Type B pancreatic cell (in vitro differentiated cells): ENCODE measurements around the gene EFCAB13. TPM values are rescaled to one million over a fixed set of nuclear protein-coding genes. Genes with fewer than 3 reads are reported as not detected.

Source experiments
- DNase-seq: peaks from one replicate; pipeline ENCODE4 v3.0.0; 2021; ENCODE audit warnings: mixed read lengths; ENCODE audit not compliant: unreplicated experiment; ENCODE audit errors: extremely low spot score
- H3K27ac Mint-ChIP-seq: 2 replicates; pipeline ENCODE4 v1.8.0; 2021; ENCODE audit warnings: mild to moderate bottlenecking, mixed read lengths
- H3K27me3 Mint-ChIP-seq: 2 replicates; pipeline ENCODE4 v1.8.0; 2021; ENCODE audit warnings: mixed read lengths
- H3K36me3 Mint-ChIP-seq: 2 replicates; pipeline ENCODE4 v1.8.0; 2021; ENCODE audit warnings: mixed read lengths
- H3K4me1 Mint-ChIP-seq: one replicate; pipeline ENCODE4 v1.8.0; 2021; ENCODE audit warnings: mixed read lengths; ENCODE audit not compliant: unreplicated experiment
- H3K4me3 Mint-ChIP-seq: 2 replicates; pipeline ENCODE4 v1.8.0; 2021; ENCODE audit warnings: mild to moderate bottlenecking, mixed read lengths
- H3K9me3 Mint-ChIP-seq: 2 replicates; pipeline ENCODE4 v1.8.0; 2021; ENCODE audit warnings: mixed read lengths
- total RNA-seq: library from RNA; stranded (reverse); gene quantifications from 2 replicates; pipeline ENCODE4 v1.2.1, GENCODE V29; 2021; ENCODE audit warnings: low replicate concordance
- TF ChIP-seq, protein P1 (sequence below): fragments of 200-600 bp; sonication (generic); conservative IDR thresholded peaks from 2 replicates; pipeline ENCODE4 v1.5.0; 2021; ENCODE audit warnings: antibody characterized with exemption, mild to moderate bottlenecking

The EFCAB13 gene
- total RNA-seq, 1 donor from 2014 or later = 4.4 TPM

DNA sequence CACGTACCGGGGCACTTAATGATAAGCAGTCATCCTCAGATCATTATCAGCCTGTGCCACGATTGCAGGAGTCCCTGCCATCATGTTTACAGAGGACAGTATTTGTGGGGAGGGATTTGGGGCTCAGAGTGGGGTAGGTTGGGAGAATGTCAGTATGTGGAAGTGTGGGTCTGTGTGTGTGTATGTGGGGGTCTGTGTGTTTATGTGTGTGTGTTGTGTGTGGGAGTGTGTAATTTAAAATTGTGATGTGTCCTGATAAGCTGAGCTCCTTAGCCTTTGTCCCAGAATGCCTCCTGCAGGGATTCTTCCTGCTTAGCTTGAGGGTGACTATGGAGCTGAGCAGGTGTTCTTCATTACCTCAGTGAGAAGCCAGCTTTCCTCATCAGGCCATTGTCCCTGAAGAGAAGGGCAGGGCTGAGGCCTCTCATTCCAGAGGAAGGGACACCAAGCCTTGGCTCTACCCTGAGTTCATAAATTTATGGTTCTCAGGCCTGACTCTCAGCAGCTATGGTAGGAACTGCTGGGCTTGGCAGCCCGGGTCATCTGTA lies 13.5 kb upstream of the EFCAB13 start:
- H3K9me3 Mint-ChIP-seq = no peaks in the 10 kb centered on the region
- H3K4me3 Mint-ChIP-seq = no peak overlapping the region
- DNase-seq = peak; percentile 27
- peaks cover 7% of the 10 kb centered on the region for H3K4me1 Mint-ChIP-seq
- no peak overlapping the region for H3K27ac Mint-ChIP-seq
- H3K27me3 Mint-ChIP-seq = peaks cover 3% of the 10 kb centered on the region
- TF ChIP-seq, protein P1, sequence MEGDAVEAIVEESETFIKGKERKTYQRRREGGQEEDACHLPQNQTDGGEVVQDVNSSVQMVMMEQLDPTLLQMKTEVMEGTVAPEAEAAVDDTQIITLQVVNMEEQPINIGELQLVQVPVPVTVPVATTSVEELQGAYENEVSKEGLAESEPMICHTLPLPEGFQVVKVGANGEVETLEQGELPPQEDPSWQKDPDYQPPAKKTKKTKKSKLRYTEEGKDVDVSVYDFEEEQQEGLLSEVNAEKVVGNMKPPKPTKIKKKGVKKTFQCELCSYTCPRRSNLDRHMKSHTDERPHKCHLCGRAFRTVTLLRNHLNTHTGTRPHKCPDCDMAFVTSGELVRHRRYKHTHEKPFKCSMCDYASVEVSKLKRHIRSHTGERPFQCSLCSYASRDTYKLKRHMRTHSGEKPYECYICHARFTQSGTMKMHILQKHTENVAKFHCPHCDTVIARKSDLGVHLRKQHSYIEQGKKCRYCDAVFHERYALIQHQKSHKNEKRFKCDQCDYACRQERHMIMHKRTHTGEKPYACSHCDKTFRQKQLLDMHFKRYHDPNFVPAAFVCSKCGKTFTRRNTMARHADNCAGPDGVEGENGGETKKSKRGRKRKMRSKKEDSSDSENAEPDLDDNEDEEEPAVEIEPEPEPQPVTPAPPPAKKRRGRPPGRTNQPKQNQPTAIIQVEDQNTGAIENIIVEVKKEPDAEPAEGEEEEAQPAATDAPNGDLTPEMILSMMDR = no peak
- H3K36me3 Mint-ChIP-seq = no peaks in the 10 kb centered on the region

DNA sequence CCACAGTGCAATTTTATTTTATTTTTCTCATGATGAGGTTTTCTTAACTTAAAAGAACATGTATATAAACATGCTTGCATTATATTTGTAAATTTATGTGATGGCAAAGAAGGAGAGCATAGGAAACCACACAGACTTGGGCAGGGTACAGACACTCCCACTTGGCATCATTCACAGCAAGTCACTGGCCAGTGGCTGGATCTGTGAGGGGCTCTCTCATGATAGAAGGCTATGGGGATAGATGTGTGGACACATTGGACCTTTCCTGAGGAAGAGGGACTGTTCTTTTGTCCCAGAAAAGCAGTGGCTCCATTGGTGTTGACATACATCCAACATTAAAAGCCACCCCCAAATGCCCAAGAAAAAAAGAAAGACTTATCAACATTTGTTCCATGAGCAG lies 12.3 kb upstream of the EFCAB13 start:
- Mint-ChIP-seq H3K27ac (no peak overlapping the region), H3K4me3 (no peak overlapping the region), H3K27me3 (peaks cover 3% of the 10 kb centered on the region), H3K9me3 (no peaks in the 10 kb centered on the region), H3K36me3 (no peaks in the 10 kb centered on the region), H3K4me1 (peaks cover 11% of the 10 kb centered on the region)
- TF ChIP-seq, protein P1 = no peak
- DNase-seq = no peak

DNA sequence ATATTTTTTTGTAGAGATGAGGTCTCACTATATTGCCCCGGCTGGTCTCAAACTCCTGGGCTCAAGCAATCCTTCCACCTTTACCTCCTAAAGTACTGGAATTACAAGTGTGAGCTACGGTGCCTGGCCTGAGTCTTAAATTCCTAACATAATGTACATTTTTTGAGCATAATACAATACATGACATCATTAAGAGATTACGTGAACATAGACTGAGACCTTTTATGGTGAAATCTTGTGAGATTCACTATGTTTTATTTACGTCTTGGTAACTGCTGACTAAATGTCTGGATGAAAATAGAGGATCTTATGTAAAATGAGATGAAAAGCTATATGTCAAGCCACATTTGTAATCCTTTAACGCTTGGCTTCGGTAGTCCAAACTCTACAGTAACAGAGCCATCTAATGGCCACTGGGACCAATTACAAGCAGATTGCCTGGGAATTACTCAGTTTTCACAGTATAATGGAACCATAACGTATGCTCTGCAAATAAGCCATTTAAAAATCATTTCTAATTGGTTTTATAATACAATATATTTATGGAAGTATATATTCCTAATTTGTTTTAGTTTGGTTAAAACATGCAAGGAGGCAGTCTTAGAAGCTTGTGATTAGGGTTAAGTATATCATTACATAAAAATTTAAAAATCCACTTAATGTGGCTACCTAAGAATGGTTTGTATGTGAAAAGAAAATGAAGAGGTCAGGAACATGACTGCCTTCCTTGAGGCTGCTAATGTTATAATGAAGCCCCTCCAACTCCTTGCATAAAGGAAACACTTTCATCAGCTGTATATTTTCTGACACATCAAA lies 8.1 kb upstream of the EFCAB13 start:
- Mint-ChIP-seq H3K9me3 (no peaks in the 10 kb centered on the region), H3K4me3 (no peak overlapping the region), H3K36me3 (no peaks in the 10 kb centered on the region), H3K27me3 (peaks cover 2% of the 10 kb centered on the region), H3K4me1 (peaks cover 5% of the 10 kb centered on the region), H3K27ac (peak overlapping the region; percentile 48)
- TF ChIP-seq, protein P1 = peak; percentile 92
- DNase-seq = no peak

DNA sequence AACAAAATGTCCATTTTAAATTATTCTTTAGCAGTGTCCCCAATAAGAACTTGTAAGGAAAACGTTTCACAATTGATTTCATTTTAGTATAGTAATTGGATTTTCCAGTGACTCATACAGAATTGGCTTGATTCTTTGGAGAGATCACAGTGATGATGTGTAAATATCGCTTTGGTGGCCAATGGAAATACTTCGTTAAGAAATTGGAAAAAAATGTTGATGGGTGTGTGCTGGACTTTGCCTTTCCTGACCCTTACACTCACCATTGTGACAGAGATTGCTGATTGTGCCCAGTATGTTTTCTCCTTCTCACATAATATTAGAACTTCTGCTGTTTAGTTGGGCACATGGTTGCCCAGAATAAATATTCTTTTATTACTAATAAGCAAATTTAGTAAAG lies 7.4 kb upstream of the EFCAB13 start:
- Mint-ChIP-seq H3K4me3 (no peak overlapping the region), H3K9me3 (no peaks in the 10 kb centered on the region), H3K4me1 (peaks cover 5% of the 10 kb centered on the region), H3K27me3 (peaks cover 2% of the 10 kb centered on the region), H3K27ac (no peak overlapping the region), H3K36me3 (no peaks in the 10 kb centered on the region)
- TF ChIP-seq, protein P1 = no peak
- DNase-seq = no peak

DNA sequence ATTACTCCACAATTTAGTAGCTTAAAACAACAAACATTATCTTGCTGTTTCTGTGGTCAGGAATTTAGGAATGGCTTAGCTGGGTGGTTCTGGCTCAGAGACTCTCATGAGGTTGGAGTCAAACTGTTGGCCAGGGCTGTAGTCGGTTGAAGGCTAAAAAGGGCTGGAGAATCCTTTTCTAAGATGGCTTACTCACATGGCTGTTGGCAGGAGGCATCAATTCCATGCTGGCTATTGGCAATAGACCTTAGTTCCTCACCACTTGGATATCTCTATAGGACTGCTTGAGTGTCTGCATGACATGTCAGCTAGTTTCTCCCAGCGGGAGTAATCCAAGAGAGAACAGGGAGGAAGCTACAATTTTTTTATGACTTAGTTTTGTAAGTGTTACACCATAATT lies 6.6 kb upstream of the EFCAB13 start:
- H3K36me3 Mint-ChIP-seq = no peaks in the 10 kb centered on the region
- H3K9me3 Mint-ChIP-seq = no peaks in the 10 kb centered on the region
- no peak overlapping the region for H3K4me3 Mint-ChIP-seq
- H3K4me1 Mint-ChIP-seq = peaks cover 5% of the 10 kb centered on the region
- H3K27ac Mint-ChIP-seq = no peak overlapping the region
- TF ChIP-seq, protein P1 = no peak
- peaks cover 2% of the 10 kb centered on the region for H3K27me3 Mint-ChIP-seq
- no peak for DNase-seq
